Kidney (tissue), 14 donors: ENCODE data around the gene KNSTRN. TPM values are rescaled to one million over a fixed set of nuclear protein-coding genes. Genes with fewer than 3 reads are reported as not detected.

Experiments used
- DNase-seq, 5 donors: peaks; one replicate each; pipeline ENCODE4 v3.0.0-alpha.2; 2013 to 2020
- FAIRE-seq: peaks from 2 replicates; lab custom pipeline; 2012; peaks lifted over from hg19 to GRCh38; lab: Jason Lieb, UNC
- H3K27ac ChIP-seq, 2 donors: one replicate each; pipeline ENCODE4 v1.7.0; 2013; ENCODE audit warnings: low read depth in 2 of 2, low read length in 2 of 2, inconsistent platforms in 1 of 2
- H3K27me3 ChIP-seq: one replicate; pipeline ENCODE4 v1.7.1; 2013; ENCODE audit warnings: low read length, inconsistent platforms; ENCODE audit not compliant: control insufficient read depth, insufficient read depth
- H3K36me3 ChIP-seq, 3 donors: one replicate each; pipeline versions ENCODE4 v1.7.0 to v1.7.1; 2013; ENCODE audit warnings: low read length in 3 of 3, control low read depth in 1 of 3, inconsistent platforms in 1 of 3; ENCODE audit not compliant: insufficient read depth in 3 of 3, control insufficient read depth in 2 of 3
- H3K4me1 ChIP-seq, 3 donors: one replicate each; pipeline versions ENCODE4 v1.7.0 to v1.7.1; 2013; ENCODE audit warnings: low read length in 3 of 3, inconsistent platforms in 1 of 3, low read depth in 1 of 3; ENCODE audit not compliant: control insufficient read depth in 2 of 3, insufficient read depth in 2 of 3
- H3K4me3 ChIP-seq, 3 donors: one replicate each; pipeline versions ENCODE4 v1.7.0 to v1.8.1; 2013; ENCODE audit warnings: low read length in 3 of 3, control low read depth in 1 of 3, inconsistent platforms in 1 of 3
- H3K9ac ChIP-seq, 3 donors: one replicate each; pipeline versions ENCODE4 v1.7.0 to v1.7.1; 2013; ENCODE audit warnings: low read length in 3 of 3, control low read depth in 1 of 3, inconsistent platforms in 1 of 3
- H3K9me3 ChIP-seq, 3 donors: one replicate each; pipeline versions ENCODE4 v1.7.0 to v1.7.1; 2013; ENCODE audit warnings: low read length in 3 of 3, control low read depth in 1 of 3, inconsistent platforms in 1 of 3; ENCODE audit not compliant: control insufficient read depth in 2 of 3, insufficient read depth in 1 of 3
- CTCF ChIP-seq: IDR thresholded peaks from 3 replicates; pipeline ENCODE4 v1.5.1; 2012; ENCODE audit warnings: mild to moderate bottlenecking, moderate library complexity, borderline replicate concordance; ENCODE audit not compliant: insufficient read depth; ENCODE audit errors: extremely low read depth
- intact Hi-C: fragments of 100-400 bp; cut with DNase I; formaldehyde crosslinking; loops from one replicate; pipeline ENCODE4 v1.11.1; 2022
- polyA plus RNA-seq: library from polyadenylated mRNA; stranded (reverse); fragments of 350-450 nt; fragmentation: Illumina TruSeq; extraction: RNeasy Lipid Tissue Mini Kit (QIAGEN cat#74804); gene quantifications from one replicate; pipeline ENCODE4 v1.2.3, GENCODE V29; 2014; ENCODE audit warnings: low read depth, low replicate concordance; ENCODE audit not compliant: insufficient read depth
- total RNA-seq: library from RNA; stranded (reverse); fragmentation: NEBNext Ultra II Directional; extraction: Animal tissue kit (Norgen Biotek cat#: 25700); gene quantifications from one replicate; pipeline ENCODE4 v1.2.1, GENCODE V29; 2021
- donor health status: control.
- donor health status: control.
- donor health status: control.
- donor health status: control.
- donor health status: control.
- donor health status: DM: yes; HTN: yes; CAD: no.
- donor health status: Normal renal cell carcinoma (clear cell type).

KNSTRN gene
- total and polyA plus RNA-seq, 2 donors from 2014 or later: 5.5 to 7.4 TPM

- Histone ChIP-seq H3K9ac (no peak overlapping the region), H3K9me3 (no peaks in the 10 kb centered on the region), H3K4me1 (no peaks in the 10 kb centered on the region), H3K4me3 (no peak overlapping the region), H3K36me3 (no peaks in the 10 kb centered on the region), H3K27me3 (no peaks in the 10 kb centered on the region), H3K27ac (no peak overlapping the region)
- FAIRE-seq (no peak), DNase-seq (no peak)
- intact Hi-C loops: no loop called here
- TF ChIP-seq CTCF: no peak
These were observed 16.8 kb downstream of the KNSTRN start for GRCh38 chr15:40399370-40399769.

GRCh38 chr15:40405501-40406381 is 23.2 kb downstream of the KNSTRN start, which contains the start of gene IVD:
Gene IVD, plus strand, starts transcription at chr15:40405795. Its CDS starts 33 bp downstream, at chr15:40405828.
- Histone ChIP-seq H3K27me3 (no peaks in the 10 kb centered on the region), H3K4me1 (peaks cover 0 to 15% (median 0%) of the 10 kb centered on the region in 3 donors), H3K9me3 (no peaks in the 10 kb centered on the region), H3K9ac (peak within 1 kb of the TSS; percentile 73 to 77 (median 76)), H3K27ac (peak within 1 kb of the TSS; percentile 36), H3K4me3 (peak within 1 kb of the TSS; percentile 65 to 94 (median 85)), H3K36me3 (peaks cover 4 to 9% (median 8%) of the 10 kb centered on the region in 3 donors)
- intact Hi-C loops: no loop called here
- DNase-seq (peak; percentile 95 to 98 (median 97)), FAIRE-seq (peak; percentile 93)
- TF ChIP-seq CTCF: no peak

GRCh38 chr15:40407330-40407990 is 24.9 kb downstream of the KNSTRN start:
- peaks cover 4 to 20% (median 19%) of the 10 kb centered on the region in 3 donors for H3K36me3 ChIP-seq
- intact Hi-C loops: no loop called here
- FAIRE-seq: no peak

More at GRCh38 chr15:40407330-40407990, 24.9 kb downstream of the KNSTRN start:
- Histone ChIP-seq H3K27me3 (no peaks in the 10 kb centered on the region), H3K9me3 (no peaks in the 10 kb centered on the region), H3K27ac (no peak overlapping the region), H3K4me3 (peak overlapping the region in 1 of 3 donors; percentile 6), H3K9ac (no peak overlapping the region), H3K4me1 (peaks cover 0 to 15% (median 0%) of the 10 kb centered on the region in 3 donors)
- DNase-seq: no peak
- TF ChIP-seq CTCF: no peak
